ENCODE data around the gene CCDC57. TPM values are rescaled to one million over a fixed set of nuclear protein-coding genes. Genes with fewer than 3 reads are reported as not detected.

The CCDC57 gene
- total RNA-seq, 1 experiment from 2014 or later = 31.0 TPM

DNA sequence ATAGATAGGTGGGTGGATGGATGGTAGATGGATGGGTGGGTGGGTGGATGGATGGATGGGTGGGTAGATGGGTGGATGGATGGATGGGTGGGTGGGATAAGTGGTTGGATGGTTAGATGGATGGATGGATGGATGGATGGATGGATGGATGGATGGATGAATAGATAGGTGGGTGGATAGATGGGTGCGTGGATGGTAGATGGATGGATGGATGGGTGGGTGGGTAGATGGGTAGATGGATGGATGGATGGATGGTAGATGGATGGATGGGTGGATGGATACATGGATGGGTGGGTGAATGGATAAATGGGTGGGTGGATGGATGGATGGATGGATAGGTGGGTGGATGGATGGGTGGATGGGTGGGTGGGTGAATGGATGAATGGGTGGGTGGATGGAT is 64.6 kb downstream of the CCDC57 start:
- no TSS peak for BruUV-seq (replicated peaks)
- H3K4me3 Mint-ChIP-seq (ENCODE audit: unreplicated experiment) = no peak overlapping the region
- no peaks in the 10 kb centered on the region for H3K9me3 ChIP-seq
- peaks cover 10% of the 10 kb centered on the region for H3K9me3 Mint-ChIP-seq (ENCODE audit: unreplicated experiment)
- no peak overlapping the region for H3K27ac Mint-ChIP-seq (ENCODE audit: unreplicated experiment)
- ChIA-PET CTCF (no interaction called here), POLR2A (no interaction called here)
- H3K4me3 ChIP-seq (ENCODE audit: low read depth, low read length) = no peak overlapping the region
- no peaks in the 10 kb centered on the region for H3K4me1 ChIP-seq
- DNase-seq = no peak
- H3K36me3 ChIP-seq (ENCODE audit: control insufficient read depth, insufficient read depth, low read length) = no peaks in the 10 kb centered on the region
- H3K27me3 ChIP-seq (replicated peaks; ENCODE audit: control insufficient read depth, insufficient read depth, low read length) = no peaks in the 10 kb centered on the region
- TF ChIP-seq, protein P1, sequence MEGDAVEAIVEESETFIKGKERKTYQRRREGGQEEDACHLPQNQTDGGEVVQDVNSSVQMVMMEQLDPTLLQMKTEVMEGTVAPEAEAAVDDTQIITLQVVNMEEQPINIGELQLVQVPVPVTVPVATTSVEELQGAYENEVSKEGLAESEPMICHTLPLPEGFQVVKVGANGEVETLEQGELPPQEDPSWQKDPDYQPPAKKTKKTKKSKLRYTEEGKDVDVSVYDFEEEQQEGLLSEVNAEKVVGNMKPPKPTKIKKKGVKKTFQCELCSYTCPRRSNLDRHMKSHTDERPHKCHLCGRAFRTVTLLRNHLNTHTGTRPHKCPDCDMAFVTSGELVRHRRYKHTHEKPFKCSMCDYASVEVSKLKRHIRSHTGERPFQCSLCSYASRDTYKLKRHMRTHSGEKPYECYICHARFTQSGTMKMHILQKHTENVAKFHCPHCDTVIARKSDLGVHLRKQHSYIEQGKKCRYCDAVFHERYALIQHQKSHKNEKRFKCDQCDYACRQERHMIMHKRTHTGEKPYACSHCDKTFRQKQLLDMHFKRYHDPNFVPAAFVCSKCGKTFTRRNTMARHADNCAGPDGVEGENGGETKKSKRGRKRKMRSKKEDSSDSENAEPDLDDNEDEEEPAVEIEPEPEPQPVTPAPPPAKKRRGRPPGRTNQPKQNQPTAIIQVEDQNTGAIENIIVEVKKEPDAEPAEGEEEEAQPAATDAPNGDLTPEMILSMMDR (IDR thresholded peaks at IDR 0.05; ENCODE audit: insufficient read depth in 1 of 2, low read depth in 1 of 2, low read length in 1 of 2, severe bottlenecking in 1 of 2, unreplicated experiment in 1 of 2) = no peak
- intact Hi-C loops (cut with micrococcal nuclease; ENCODE audit: unreplicated experiment) = no loop called here
- H3K27me3 Mint-ChIP-seq (ENCODE audit: insufficient read depth, unreplicated experiment) = no peaks in the 10 kb centered on the region
- H3K36me3 Mint-ChIP-seq (ENCODE audit: insufficient read depth, unreplicated experiment) = peaks cover 8% of the 10 kb centered on the region
- no peaks in the 10 kb centered on the region for H3K4me1 Mint-ChIP-seq (ENCODE audit: low read depth, unreplicated experiment)

DNA sequence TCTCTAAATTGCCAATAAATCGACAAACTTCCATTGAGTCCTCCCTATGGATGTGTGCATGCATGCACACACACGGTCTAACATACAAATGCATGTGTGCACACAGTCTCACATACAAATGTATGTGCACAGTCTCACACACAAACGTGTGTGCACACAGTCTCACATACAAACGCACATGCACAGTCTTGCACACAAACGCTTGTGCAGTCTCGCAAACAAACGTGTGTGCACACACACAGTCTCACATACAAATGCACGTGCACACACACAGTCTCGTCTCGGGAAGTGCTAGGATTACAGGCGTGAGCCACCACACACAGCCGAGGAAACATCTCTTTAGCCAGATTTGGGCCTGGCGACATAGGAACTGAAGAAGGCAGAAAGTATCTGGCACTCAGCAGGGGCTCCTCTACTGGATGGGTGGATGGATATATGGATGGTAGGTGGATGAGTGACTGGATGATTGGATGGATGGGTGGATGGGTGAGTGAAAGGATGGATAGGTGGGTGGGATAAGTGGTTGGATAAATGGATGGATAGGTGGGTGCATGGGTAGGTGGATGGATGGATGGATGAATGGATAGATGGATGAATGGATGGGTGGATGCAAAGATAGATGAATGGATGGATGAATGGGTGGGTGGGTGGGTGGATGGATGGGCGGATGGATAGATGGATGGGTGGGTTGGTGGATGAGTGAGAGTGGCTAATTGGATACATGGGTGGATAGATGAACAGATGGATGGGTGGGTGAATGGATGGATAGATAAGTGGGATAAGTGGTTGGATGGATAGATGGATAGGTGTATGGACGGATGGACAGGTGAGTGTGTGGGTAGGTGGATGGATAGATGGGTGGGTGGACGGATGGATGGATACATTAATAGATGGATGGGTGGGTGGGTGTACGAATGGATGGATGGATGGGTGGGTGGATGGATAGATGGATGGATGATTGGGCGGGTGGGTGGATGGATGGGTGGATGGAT is 65.7 kb downstream of the CCDC57 start:
- H3K36me3 ChIP-seq (ENCODE audit: control insufficient read depth, insufficient read depth, low read length) = no peaks in the 10 kb centered on the region
- DNase-seq = no peak
- intact Hi-C loops (cut with micrococcal nuclease; ENCODE audit: unreplicated experiment) = no loop called here
- TF ChIP-seq, protein P1 (IDR thresholded peaks at IDR 0.05; ENCODE audit: insufficient read depth in 1 of 2, low read depth in 1 of 2, low read length in 1 of 2, severe bottlenecking in 1 of 2, unreplicated experiment in 1 of 2) = no peak
- Mint-ChIP-seq H3K27me3 (ENCODE audit: insufficient read depth, unreplicated experiment) (no peaks in the 10 kb centered on the region), H3K9me3 (ENCODE audit: unreplicated experiment) (peaks cover 10% of the 10 kb centered on the region), H3K4me1 (ENCODE audit: low read depth, unreplicated experiment) (no peaks in the 10 kb centered on the region), H3K27ac (ENCODE audit: unreplicated experiment) (no peak overlapping the region), H3K36me3 (ENCODE audit: insufficient read depth, unreplicated experiment) (peaks cover 8% of the 10 kb centered on the region), H3K4me3 (ENCODE audit: unreplicated experiment) (no peak overlapping the region)
- CTCF ChIA-PET = no interaction called here
- no TSS peak for BruUV-seq (replicated peaks)
- H3K4me1 ChIP-seq = no peaks in the 10 kb centered on the region
- POLR2A ChIA-PET = no interaction called here
- H3K9me3 ChIP-seq = no peaks in the 10 kb centered on the region
- H3K27me3 ChIP-seq (replicated peaks; ENCODE audit: control insufficient read depth, insufficient read depth, low read length) = no peaks in the 10 kb centered on the region
- no peak overlapping the region for H3K4me3 ChIP-seq (ENCODE audit: low read depth, low read length)

DNA sequence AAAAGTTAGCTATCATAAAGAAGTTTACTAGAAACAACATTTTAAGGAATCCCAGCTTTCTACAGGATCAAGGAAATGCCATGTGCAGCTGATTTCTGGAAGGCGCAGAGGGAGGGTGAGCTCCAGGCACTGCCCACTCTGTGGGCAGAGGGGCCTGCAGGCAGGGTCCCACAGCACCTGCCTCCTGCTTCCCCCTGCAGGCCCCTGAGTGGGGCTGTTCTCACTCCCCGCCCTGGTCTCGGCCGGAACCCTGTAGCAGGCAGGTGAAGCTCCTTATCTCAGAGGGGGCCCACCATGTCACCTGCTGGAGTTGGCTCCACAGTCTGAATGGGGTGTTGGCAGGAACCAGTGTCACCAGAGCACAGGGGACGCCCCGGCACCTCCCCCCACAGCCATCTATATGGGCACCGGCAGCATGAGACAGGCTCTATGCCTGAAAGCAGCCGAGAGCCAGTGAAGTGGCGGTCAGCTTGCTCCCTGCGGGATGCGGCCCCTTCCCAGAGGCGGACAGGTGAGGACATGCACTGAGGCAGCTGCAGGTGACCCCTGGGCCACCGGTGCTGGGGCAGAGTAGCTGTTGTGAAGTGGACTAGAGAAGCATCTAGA is 67.0 kb downstream of the CCDC57 start:
- TF ChIP-seq, protein P1 (IDR thresholded peaks at IDR 0.05; ENCODE audit: insufficient read depth in 1 of 2, low read depth in 1 of 2, low read length in 1 of 2, severe bottlenecking in 1 of 2, unreplicated experiment in 1 of 2) = no peak
- intact Hi-C loops (cut with micrococcal nuclease; ENCODE audit: unreplicated experiment) = no loop called here
- POLR2A ChIA-PET = interaction anchor here (0.6 kb wide), 1 partner anchor 22 kb away, joined by 7 read pairs; no protein-coding TSS in a partner anchor
- H3K9me3 ChIP-seq = no peaks in the 10 kb centered on the region
- Mint-ChIP-seq H3K4me1 (ENCODE audit: low read depth, unreplicated experiment) (no peaks in the 10 kb centered on the region), H3K27ac (ENCODE audit: unreplicated experiment) (no peak overlapping the region), H3K9me3 (ENCODE audit: unreplicated experiment) (peaks cover 10% of the 10 kb centered on the region), H3K27me3 (ENCODE audit: insufficient read depth, unreplicated experiment) (no peaks in the 10 kb centered on the region), H3K4me3 (ENCODE audit: unreplicated experiment) (no peak overlapping the region), H3K36me3 (ENCODE audit: insufficient read depth, unreplicated experiment) (peaks cover 8% of the 10 kb centered on the region)
- no peaks in the 10 kb centered on the region for H3K36me3 ChIP-seq (ENCODE audit: control insufficient read depth, insufficient read depth, low read length)
- DNase-seq = no peak
- CTCF ChIA-PET = interaction anchor here (0.6 kb wide), 1 partner anchor 115 kb away, joined by 3 read pairs; no protein-coding TSS in a partner anchor
- BruUV-seq (replicated peaks) = no TSS peak
- no peak overlapping the region for H3K4me3 ChIP-seq (ENCODE audit: low read depth, low read length)
- H3K27me3 ChIP-seq (replicated peaks; ENCODE audit: control insufficient read depth, insufficient read depth, low read length) = no peaks in the 10 kb centered on the region
- H3K4me1 ChIP-seq = no peaks in the 10 kb centered on the region
